ENCODE results near the gene CCDC127.

DNA sequence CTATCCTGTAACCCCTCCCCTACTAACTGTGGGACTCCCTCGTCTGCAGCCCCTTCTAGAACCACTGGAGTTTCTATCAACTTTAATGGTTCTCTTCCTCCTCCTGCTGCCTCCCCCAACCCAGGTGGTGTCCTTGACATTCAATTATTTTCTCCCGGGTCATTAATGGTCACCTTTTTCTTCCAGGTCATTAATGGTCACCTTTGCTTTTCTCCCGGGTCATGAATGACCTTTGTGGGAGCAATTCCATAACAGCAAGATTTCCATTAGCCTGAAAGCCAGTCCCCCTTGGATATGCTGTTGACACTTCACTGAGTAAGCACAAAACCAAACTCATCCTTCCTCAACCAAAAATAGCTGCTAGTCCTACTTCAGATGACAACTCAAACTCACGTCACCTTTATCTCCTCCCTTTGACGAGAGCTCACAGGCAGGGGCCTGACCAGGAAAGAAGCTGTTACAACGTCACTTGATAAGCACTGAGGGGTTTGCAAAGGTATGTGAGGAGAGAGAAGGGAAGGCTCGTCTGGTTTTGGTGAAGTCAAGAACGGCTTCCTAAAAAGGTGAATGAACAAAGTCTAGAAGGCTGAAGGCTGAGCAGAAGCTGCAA is 10.9 kb downstream of the CCDC127 start:
- TF ChIP-seq JUND (IDR thresholded peaks at IDR 0.05) (no peak), SP1 (IDR thresholded peaks at IDR 0.05) (no peak), HNF4A (conservative IDR thresholded peaks at IDR 0.05) (no peak)
- TF ChIP-seq, protein P1, sequence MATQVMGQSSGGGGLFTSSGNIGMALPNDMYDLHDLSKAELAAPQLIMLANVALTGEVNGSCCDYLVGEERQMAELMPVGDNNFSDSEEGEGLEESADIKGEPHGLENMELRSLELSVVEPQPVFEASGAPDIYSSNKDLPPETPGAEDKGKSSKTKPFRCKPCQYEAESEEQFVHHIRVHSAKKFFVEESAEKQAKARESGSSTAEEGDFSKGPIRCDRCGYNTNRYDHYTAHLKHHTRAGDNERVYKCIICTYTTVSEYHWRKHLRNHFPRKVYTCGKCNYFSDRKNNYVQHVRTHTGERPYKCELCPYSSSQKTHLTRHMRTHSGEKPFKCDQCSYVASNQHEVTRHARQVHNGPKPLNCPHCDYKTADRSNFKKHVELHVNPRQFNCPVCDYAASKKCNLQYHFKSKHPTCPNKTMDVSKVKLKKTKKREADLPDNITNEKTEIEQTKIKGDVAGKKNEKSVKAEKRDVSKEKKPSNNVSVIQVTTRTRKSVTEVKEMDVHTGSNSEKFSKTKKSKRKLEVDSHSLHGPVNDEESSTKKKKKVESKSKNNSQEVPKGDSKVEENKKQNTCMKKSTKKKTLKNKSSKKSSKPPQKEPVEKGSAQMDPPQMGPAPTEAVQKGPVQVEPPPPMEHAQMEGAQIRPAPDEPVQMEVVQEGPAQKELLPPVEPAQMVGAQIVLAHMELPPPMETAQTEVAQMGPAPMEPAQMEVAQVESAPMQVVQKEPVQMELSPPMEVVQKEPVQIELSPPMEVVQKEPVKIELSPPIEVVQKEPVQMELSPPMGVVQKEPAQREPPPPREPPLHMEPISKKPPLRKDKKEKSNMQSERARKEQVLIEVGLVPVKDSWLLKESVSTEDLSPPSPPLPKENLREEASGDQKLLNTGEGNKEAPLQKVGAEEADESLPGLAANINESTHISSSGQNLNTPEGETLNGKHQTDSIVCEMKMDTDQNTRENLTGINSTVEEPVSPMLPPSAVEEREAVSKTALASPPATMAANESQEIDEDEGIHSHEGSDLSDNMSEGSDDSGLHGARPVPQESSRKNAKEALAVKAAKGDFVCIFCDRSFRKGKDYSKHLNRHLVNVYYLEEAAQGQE (IDR thresholded peaks at IDR 0.05): no peak
- TF ChIP-seq, protein P2, sequence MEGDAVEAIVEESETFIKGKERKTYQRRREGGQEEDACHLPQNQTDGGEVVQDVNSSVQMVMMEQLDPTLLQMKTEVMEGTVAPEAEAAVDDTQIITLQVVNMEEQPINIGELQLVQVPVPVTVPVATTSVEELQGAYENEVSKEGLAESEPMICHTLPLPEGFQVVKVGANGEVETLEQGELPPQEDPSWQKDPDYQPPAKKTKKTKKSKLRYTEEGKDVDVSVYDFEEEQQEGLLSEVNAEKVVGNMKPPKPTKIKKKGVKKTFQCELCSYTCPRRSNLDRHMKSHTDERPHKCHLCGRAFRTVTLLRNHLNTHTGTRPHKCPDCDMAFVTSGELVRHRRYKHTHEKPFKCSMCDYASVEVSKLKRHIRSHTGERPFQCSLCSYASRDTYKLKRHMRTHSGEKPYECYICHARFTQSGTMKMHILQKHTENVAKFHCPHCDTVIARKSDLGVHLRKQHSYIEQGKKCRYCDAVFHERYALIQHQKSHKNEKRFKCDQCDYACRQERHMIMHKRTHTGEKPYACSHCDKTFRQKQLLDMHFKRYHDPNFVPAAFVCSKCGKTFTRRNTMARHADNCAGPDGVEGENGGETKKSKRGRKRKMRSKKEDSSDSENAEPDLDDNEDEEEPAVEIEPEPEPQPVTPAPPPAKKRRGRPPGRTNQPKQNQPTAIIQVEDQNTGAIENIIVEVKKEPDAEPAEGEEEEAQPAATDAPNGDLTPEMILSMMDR (IDR thresholded peaks at IDR 0.05; ENCODE audit: low read depth, low read length, missing input control): no peak
- TF ChIP-seq, protein P3, sequence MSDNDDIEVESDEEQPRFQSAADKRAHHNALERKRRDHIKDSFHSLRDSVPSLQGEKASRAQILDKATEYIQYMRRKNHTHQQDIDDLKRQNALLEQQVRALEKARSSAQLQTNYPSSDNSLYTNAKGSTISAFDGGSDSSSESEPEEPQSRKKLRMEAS (IDR thresholded peaks at IDR 0.05): no peak
- TF ChIP-seq, protein P4, sequence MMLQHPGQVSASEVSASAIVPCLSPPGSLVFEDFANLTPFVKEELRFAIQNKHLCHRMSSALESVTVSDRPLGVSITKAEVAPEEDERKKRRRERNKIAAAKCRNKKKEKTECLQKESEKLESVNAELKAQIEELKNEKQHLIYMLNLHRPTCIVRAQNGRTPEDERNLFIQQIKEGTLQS (IDR thresholded peaks at IDR 0.05): no peak
